HepG2 (cell line): Measurements from ENCODE around the gene PGAP3. TPM values are rescaled to one million over a fixed set of nuclear protein-coding genes. Genes with fewer than 3 reads are reported as not detected.

ENCODE experiments used
- CC2D1A ChIP-seq: sonication (generic); formaldehyde crosslinking; IDR thresholded peaks from 2 replicates; pipeline ENCODE4 v1.8.1; 2023; ENCODE audit warnings: mild to moderate bottlenecking, missing genetic modification reagents
- ELF3 ChIP-seq: IDR thresholded peaks from 2 replicates; pipeline ENCODE4 v1.6.1; 2016; ENCODE audit warnings: missing genetic modification reagents, missing compliant biosample characterization
- GTF2F1 ChIP-seq: fragments of 150-350 bp; IDR thresholded peaks from 2 replicates; pipeline ENCODE4 v1.6.1; 2014; ENCODE audit warnings: low read length
- HDAC6 ChIP-seq: fragments of 200-600 bp; sonication (generic); IDR thresholded peaks from 2 replicates; pipeline ENCODE4 v1.7.0; 2017; ENCODE audit warnings: mild to moderate bottlenecking, antibody characterized with exemption, low read length, low read depth
- ZMYM3 ChIP-seq: sonication (generic); formaldehyde crosslinking; IDR thresholded peaks from 2 replicates; pipeline ENCODE4 v1.5.1; 2020; ENCODE audit warnings: mild to moderate bottlenecking, missing genetic modification reagents
- ZNF224 ChIP-seq: sonication (generic); formaldehyde crosslinking; IDR thresholded peaks from 2 replicates; pipeline ENCODE4 v1.5.0; 2020; ENCODE audit warnings: mild to moderate bottlenecking, missing genetic modification reagents
- ZNF562 ChIP-seq: sonication (generic); formaldehyde crosslinking; IDR thresholded peaks from 2 replicates; pipeline ENCODE4 v1.8.0; 2022; ENCODE audit warnings: missing genetic modification reagents, borderline replicate concordance
- ZNF761 ChIP-seq: sonication (generic); formaldehyde crosslinking; conservative IDR thresholded peaks from 2 replicates; pipeline ENCODE4 v1.4.0; 2020; ENCODE audit warnings: mild to moderate bottlenecking, missing genetic modification reagents
- ZNF879 ChIP-seq: sonication (generic); formaldehyde crosslinking; IDR thresholded peaks from 2 replicates; pipeline ENCODE4 v1.8.1; 2023; ENCODE audit warnings: missing genetic modification reagents
- polyA plus RNA-seq, 8 experiments: library from polyadenylated mRNA; depleted of rRNA in 3 of 8; stranded (reverse) in 7 of 8; unstranded in 1 of 8; fragments of >200 nt; fragmentation: Illumina TruSeq in 4 of 8; extraction: Trizol in 4 of 8; gene quantifications; 2 replicates each; pipeline versions ENCODE4 v1.2.1 to v1.2.3, GENCODE V29; 2011 to 2016; ENCODE audit warnings: low read depth in 4 of 8, missing spikeins in 1 of 8, mixed read lengths in 1 of 8; ENCODE audit not compliant: insufficient read depth in 1 of 8
- total RNA-seq, 5 experiments: library from RNA; depleted of rRNA; stranded (reverse); fragments of >200 nt; fragmentation: Illumina TruSeq; extraction: Trizol; gene quantifications; 2 replicates each; pipeline ENCODE4 v1.2.3, GENCODE V29; 2016; ENCODE audit warnings: low read depth in 1 of 5
- TF ChIP-seq, protein P1 (sequence below): sonication (generic); formaldehyde crosslinking; IDR thresholded peaks from 2 replicates; pipeline ENCODE4 v1.4.0; 2020; ENCODE audit warnings: missing genetic modification reagents, borderline replicate concordance
- TF ChIP-seq, protein P2 (sequence below): sonication (generic); formaldehyde crosslinking; IDR thresholded peaks from 2 replicates; pipeline ENCODE4 v1.4.0; 2020; ENCODE audit warnings: missing genetic modification reagents
- TF ChIP-seq, protein P3 (sequence below): sonication (generic); formaldehyde crosslinking; IDR thresholded peaks from 2 replicates; pipeline ENCODE4 v1.4.0; 2020; ENCODE audit warnings: mild to moderate bottlenecking, missing genetic modification reagents, borderline replicate concordance
- TF ChIP-seq, protein P4 (sequence below): sonication (generic); IDR thresholded peaks from 2 replicates; pipeline ENCODE4 v1.6.1; 2016; ENCODE audit warnings: low read depth, borderline replicate concordance
- TF ChIP-seq, protein P5 (sequence below): sonication (generic); formaldehyde crosslinking; conservative IDR thresholded peaks from 2 replicates; pipeline ENCODE4 v1.8.1; 2023; ENCODE audit warnings: missing genetic modification reagents

Gene PGAP3
- total and polyA plus RNA-seq, 2 of the 13 experiments (the other 11 are each of a cell fraction or from before 2014, with no cell fraction given): 11.9 to 14.6 TPM

DNA sequence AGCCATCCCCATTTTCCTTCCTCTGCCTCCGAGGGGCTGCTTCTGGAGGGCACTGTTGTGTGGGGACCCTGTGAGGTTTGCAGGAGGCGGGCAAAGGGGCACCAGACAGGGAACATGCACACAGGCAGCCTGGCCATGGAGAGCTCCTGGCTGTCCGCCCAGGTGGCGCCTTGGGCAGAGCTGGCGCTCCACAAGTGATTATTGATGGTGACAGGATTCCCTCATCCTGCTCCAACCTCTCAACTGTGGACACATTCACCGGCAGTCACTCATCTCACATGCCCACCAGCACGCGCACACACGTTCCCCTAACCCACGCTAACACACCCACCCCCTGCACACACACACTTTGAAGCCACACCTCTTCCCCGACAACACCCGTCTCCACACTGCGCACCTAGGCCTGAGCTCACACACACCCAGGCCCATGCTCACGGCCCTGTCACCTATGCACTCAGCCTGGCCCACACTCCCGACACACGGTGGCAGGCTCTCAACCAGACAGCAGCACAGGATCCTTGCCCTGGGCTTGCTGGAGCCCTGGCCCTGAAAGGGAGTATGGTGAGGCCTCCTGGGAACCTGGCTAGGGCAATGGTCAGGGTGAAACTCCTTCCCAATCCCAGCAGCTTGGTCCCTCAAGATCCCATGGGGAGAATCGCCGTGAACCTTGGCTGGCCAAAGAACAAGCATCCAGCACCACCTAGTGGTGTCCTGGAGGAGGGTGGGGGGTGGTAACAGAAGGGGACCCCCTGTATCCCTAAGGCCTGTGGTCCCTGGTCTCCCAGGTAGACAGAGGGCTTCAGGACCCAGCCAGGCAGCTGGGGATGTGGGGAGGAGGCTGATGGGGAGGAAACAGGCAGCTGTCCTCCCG, 16.0 kb downstream of the PGAP3 start (continued):
- TF ChIP-seq, protein P1, sequence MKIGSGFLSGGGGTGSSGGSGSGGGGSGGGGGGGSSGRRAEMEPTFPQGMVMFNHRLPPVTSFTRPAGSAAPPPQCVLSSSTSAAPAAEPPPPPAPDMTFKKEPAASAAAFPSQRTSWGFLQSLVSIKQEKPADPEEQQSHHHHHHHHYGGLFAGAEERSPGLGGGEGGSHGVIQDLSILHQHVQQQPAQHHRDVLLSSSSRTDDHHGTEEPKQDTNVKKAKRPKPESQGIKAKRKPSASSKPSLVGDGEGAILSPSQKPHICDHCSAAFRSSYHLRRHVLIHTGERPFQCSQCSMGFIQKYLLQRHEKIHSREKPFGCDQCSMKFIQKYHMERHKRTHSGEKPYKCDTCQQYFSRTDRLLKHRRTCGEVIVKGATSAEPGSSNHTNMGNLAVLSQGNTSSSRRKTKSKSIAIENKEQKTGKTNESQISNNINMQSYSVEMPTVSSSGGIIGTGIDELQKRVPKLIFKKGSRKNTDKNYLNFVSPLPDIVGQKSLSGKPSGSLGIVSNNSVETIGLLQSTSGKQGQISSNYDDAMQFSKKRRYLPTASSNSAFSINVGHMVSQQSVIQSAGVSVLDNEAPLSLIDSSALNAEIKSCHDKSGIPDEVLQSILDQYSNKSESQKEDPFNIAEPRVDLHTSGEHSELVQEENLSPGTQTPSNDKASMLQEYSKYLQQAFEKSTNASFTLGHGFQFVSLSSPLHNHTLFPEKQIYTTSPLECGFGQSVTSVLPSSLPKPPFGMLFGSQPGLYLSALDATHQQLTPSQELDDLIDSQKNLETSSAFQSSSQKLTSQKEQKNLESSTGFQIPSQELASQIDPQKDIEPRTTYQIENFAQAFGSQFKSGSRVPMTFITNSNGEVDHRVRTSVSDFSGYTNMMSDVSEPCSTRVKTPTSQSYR (CRISPR knock-in tag): no peak
- TF ChIP-seq HDAC6 (no peak), CC2D1A (CRISPR knock-in tag) (peak; percentile 84; the same call in 1 of the 2 replicates), ZNF224 (CRISPR knock-in tag) (no peak), GTF2F1 (no peak), ZMYM3 (CRISPR knock-in tag) (no peak; the same call in 1 of the 2 replicates), ZNF879 (no peak), ZNF562 (no peak), ELF3 (peak; percentile 28; the same call in 1 of the 2 replicates), ZNF761 (0 out of 2 replicates have a peak, but pooled peaks have one; percentile 62)
- TF ChIP-seq, protein P2, sequence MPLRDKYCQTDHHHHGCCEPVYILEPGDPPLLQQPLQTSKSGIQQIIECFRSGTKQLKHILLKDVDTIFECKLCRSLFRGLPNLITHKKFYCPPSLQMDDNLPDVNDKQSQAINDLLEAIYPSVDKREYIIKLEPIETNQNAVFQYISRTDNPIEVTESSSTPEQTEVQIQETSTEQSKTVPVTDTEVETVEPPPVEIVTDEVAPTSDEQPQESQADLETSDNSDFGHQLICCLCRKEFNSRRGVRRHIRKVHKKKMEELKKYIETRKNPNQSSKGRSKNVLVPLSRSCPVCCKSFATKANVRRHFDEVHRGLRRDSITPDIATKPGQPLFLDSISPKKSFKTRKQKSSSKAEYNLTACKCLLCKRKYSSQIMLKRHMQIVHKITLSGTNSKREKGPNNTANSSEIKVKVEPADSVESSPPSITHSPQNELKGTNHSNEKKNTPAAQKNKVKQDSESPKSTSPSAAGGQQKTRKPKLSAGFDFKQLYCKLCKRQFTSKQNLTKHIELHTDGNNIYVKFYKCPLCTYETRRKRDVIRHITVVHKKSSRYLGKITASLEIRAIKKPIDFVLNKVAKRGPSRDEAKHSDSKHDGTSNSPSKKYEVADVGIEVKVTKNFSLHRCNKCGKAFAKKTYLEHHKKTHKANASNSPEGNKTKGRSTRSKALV (CRISPR knock-in tag): 0 out of 2 replicates have a peak, but pooled peaks have one; percentile 50
- TF ChIP-seq, protein P3, sequence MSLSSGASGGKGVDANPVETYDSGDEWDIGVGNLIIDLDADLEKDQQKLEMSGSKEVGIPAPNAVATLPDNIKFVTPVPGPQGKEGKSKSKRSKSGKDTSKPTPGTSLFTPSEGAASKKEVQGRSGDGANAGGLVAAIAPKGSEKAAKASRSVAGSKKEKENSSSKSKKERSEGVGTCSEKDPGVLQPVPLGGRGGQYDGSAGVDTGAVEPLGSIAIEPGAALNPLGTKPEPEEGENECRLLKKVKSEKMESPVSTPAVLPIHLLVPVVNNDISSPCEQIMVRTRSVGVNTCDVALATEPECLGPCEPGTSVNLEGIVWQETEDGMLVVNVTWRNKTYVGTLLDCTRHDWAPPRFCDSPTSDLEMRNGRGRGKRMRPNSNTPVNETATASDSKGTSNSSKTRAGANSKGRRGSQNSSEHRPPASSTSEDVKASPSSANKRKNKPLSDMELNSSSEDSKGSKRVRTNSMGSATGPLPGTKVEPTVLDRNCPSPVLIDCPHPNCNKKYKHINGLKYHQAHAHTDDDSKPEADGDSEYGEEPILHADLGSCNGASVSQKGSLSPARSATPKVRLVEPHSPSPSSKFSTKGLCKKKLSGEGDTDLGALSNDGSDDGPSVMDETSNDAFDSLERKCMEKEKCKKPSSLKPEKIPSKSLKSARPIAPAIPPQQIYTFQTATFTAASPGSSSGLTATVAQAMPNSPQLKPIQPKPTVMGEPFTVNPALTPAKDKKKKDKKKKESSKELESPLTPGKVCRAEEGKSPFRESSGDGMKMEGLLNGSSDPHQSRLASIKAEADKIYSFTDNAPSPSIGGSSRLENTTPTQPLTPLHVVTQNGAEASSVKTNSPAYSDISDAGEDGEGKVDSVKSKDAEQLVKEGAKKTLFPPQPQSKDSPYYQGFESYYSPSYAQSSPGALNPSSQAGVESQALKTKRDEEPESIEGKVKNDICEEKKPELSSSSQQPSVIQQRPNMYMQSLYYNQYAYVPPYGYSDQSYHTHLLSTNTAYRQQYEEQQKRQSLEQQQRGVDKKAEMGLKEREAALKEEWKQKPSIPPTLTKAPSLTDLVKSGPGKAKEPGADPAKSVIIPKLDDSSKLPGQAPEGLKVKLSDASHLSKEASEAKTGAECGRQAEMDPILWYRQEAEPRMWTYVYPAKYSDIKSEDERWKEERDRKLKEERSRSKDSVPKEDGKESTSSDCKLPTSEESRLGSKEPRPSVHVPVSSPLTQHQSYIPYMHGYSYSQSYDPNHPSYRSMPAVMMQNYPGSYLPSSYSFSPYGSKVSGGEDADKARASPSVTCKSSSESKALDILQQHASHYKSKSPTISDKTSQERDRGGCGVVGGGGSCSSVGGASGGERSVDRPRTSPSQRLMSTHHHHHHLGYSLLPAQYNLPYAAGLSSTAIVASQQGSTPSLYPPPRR (CRISPR knock-in tag): peak; percentile 60; the same call in 1 of the 2 replicates
- TF ChIP-seq, protein P4, sequence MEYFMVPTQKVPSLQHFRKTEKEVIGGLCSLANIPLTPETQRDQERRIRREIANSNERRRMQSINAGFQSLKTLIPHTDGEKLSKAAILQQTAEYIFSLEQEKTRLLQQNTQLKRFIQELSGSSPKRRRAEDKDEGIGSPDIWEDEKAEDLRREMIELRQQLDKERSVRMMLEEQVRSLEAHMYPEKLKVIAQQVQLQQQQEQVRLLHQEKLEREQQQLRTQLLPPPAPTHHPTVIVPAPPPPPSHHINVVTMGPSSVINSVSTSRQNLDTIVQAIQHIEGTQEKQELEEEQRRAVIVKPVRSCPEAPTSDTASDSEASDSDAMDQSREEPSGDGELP: no peak
- TF ChIP-seq, protein P5, sequence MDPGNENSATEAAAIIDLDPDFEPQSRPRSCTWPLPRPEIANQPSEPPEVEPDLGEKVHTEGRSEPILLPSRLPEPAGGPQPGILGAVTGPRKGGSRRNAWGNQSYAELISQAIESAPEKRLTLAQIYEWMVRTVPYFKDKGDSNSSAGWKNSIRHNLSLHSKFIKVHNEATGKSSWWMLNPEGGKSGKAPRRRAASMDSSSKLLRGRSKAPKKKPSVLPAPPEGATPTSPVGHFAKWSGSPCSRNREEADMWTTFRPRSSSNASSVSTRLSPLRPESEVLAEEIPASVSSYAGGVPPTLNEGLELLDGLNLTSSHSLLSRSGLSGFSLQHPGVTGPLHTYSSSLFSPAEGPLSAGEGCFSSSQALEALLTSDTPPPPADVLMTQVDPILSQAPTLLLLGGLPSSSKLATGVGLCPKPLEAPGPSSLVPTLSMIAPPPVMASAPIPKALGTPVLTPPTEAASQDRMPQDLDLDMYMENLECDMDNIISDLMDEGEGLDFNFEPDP (CRISPR knock-in tag): no peak
